ENCODE measurements around the gene POPDC2. TPM values are rescaled to one million over a fixed set of nuclear protein-coding genes. Genes with fewer than 3 reads are reported as not detected.
"Not testable (repeated sequence)": the region's sequence is repeated elsewhere in the genome, so short reads cannot be mapped to it uniquely, and the experiment has no call there.

POPDC2 gene, protein sequence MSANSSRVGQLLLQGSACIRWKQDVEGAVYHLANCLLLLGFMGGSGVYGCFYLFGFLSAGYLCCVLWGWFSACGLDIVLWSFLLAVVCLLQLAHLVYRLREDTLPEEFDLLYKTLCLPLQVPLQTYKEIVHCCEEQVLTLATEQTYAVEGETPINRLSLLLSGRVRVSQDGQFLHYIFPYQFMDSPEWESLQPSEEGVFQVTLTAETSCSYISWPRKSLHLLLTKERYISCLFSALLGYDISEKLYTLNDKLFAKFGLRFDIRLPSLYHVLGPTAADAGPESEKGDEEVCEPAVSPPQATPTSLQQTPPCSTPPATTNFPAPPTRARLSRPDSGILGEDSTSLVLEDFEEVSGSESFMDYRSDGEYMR
- total RNA-seq (2014; rRNA removed; shearing (Covaris generic)), result 0.06 TPM in 1 of 2 replicates, not detected in the other

DNA sequence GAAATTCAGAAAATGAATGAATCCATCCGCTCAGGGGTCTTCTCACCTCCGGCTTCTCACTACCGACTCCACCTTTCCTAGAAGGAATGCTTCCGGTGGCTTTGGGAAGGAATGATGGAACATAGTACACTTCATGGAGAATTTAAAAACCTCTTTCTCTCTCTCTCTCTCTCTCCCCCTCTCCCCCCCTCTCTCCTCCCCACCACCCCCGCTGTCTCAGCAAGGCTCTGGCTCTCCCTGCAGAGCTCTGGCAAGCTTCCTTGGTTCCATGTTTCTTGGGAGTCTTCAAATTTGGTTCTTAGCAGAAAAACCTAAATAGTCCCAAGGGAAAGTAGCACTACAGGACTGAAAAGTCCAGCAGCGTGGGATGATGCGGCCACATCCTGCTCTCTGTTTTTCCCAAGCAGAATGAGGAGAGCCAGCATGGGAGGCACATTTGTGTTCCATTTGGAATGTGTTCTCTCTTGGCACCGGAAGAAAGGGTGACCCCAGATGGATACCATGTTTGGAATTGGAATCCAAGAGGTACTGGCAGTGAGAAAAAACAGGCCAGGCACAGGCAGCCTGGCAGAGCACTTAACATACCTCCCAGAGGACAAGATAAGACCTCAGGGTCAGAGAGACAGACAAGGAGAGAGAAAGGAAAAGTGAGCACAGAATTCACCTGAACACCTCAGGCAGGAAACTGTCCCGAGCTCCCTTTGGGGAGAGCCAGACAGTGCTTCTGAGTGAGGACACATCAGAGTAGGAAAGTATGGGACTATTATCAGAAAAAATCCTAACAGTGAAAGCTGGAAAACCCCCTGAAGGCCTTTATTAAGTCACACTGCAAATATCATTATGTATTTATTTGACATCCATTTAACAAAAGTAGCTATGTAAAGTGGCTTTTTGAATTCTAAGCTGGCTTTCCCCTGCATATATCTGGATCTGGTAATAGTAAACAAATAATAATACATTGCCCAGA is at the start of gene POPDC2:
TSS of gene POPDC2 (minus strand) at position 116 of the 967 bp plus-strand sequence. CDS start 166 bp downstream, outside the sequence.
- DNase-seq (ENCODE audit: low spot score), result peak; percentile 35
- in situ Hi-C loops (cut with HindIII; ENCODE audit: low sequenced_read_pairs), result no loop called here

DNA sequence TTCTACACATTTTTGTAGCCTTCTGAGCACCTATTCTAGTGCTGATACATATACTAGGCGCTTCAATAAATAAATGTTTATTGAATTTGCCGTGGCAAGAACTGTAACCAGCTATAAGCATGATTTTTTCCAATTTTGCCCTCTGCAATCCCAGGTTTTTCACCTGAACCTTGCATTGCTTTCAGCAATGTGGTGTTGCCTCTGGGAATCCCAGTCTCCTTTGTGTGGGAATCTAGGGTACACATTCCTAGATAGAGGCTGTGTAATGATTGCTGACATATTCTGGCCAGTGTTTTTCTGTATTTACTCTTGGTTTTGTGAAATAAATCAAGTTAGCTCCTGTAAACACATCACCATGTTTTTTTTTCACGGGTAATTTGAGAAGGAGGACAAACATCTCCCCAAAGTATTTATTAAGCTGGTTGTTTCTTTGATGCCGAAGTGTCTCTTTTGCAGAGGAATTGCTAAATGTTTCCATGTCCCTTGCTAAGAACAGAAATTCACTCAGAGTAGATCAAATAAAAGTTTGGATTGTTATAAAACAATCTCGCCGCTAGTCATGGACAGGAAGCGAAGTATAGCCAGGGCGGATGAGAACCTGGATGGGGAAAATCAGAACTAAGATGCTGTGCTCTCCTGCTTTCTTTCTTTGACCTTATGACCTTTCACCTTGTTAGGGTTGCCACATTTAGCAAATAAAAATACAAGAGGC is 43.6 kb upstream of the POPDC2 start:
- in situ Hi-C loops (cut with HindIII; ENCODE audit: low sequenced_read_pairs), result no loop called here
- peak; percentile 37 for DNase-seq (ENCODE audit: low spot score)

DNA sequence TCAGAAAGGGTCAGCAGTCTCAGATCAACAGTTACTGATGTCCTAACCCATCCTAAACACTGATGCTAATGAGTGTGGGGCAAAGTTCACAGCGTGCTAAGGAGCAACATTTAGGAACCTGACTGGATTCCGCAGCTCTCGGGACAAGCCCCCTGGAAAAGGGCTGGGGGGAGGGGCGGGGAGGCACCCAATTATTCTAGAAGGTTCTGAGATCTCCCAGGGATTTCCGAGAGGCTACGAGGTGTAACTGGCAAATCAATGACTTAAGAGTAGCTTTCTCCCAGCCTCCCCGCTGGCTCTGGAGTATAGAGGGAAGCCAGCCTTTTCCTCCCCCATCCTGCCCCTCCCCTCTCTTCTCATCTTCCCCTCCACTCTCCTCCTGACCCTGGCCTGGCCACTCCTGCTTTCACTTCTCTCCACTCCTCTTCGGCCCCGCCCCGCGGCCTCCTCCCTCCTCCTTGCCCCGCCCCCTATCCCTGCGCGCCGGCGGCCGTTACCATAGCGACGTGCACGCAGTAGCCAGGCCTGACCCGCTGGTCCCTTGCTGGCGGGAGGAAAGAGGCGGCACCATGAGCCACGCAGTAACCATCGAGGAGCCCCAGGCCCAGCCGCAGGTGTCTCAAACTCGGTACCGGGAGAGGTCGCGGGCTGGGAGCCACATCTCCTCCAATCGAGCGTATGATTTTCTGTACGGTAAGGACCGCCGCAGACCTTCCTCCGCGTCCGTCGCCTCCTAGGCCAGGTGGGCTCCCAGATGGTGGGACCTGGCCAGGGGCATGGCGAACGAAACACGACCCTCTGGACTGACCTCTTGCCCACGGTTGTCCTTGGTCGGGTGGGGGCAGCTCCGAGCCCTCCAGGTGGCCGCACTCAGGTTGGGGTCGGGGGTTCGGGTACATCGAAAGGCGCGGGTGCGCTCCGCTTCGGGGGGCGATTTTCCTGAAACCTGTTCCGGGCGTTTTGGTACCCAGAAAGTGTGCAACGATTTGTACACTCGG is 42.4 kb upstream of the POPDC2 start, which contains the start of gene CFAP91:
TSS of gene CFAP91 (plus strand) at position 493 of the 998 bp plus-strand sequence. CDS start at position 570, 77 bp downstream.
- peak; percentile 95 for DNase-seq (ENCODE audit: low spot score)
- in situ Hi-C loops (cut with HindIII; ENCODE audit: low sequenced_read_pairs), result no loop called here

DNA sequence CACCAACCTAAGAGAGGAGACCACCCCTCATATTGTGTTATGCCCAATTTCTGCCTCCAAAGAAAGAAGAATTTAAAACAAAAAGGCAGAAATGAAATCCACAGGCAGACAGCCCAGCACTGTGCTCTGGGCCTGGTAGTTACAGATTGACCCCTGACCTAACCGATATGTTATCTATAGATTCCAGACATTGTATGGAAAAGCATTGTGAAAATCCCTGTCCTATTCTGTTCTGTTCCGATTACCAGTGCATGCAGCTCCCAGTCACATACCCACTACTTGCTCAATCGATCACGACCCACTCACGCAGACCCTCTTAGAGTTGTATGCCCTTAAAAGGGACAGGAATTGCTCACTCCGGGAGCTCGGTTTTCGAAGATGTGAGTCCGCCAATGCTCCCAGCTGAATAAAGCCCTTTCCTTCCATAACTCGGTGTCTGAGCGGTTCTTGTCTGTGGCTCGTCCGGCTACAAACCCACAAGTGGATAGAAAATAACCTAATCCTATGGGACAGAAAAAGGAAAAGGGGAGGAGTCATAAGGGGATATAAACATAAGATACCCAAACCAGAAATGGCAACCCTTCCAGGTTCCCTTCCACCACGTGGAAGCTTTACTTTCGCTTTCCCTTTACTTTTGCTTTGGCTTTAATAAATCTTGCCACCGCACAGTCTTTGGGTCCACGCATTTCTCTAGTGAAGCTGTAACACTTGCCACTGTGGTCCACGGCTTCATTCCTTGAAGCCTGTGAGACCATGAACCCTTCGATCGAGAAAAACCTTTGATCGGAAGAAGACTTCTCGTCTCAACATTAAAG is 40.7 kb upstream of the POPDC2 start:
- no peak for DNase-seq (ENCODE audit: low spot score)
- in situ Hi-C loops (cut with HindIII; ENCODE audit: low sequenced_read_pairs), result no loop called here

DNA sequence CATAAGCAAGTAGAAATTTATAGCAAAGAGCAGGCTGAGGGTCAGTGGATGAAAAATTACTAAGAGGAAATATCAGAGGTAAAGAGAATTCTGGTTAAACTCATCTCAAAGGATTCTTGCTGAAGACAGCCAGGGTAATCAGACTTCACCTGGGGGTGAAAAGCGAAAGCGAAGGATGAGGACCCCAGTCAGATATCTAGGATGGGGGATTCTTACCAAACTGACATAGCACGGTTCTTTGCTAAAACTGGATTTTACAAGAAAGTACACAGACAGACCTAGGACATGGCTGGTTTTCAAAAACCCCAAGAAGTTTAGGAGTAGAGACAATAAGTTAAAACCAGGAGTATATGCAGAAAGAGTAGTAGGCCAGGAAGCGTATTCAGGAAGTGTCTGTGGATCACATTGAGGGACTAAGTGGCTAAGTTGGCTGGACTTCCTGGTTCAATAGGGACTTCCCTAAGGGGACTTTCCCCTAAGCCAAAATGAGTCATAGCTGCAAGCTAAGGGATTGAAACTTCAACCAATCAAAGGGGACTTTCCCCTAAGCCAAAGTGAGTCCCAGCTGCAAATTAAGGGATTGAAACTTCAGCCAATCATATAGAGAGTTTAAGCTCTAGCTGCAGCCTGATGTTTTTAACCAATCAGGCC is 40.0 kb upstream of the POPDC2 start:
- in situ Hi-C loops (cut with HindIII; ENCODE audit: low sequenced_read_pairs), result no loop called here
- no peak for DNase-seq (ENCODE audit: low spot score)

DNA sequence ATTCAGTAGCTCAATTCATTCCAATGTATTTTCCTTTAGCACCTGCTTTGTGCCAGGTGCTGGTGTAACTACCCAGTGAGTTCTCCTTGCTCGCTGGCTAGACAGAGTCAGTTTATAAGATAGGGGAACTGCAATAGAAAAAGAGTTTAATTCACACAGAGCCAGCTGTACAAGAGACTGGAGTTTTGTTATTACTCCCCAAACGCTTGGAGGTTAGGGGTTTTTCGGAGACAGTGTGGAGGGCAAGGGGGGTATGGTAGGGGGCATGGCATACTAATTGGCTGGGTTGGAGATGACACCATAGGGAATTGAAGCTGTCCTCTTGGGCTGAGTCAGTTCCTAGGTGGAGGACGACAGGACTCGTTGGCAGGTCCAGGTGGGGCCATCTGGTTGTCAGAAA is 37.0 kb upstream of the POPDC2 start:
- in situ Hi-C loops (cut with HindIII; ENCODE audit: low sequenced_read_pairs), result no loop called here
- no peak for DNase-seq (ENCODE audit: low spot score)

DNA sequence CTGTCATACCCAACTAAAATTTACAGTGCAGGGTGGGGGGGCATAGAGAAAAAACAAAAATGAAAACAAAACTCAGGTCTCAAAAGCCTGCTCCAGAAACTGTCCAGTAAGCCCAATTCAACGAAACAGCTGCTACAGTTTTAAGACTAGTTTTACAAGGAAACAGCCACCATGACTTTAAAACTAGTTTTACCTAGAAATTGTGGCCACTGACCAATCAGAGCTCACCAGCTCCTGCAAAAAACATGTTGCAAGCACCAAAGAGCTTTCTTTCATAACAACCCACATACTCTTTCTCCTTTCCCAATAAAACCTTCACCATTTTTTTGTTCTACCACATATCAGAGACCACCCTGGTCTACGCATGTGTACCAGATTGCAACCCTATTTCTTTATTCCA is 35.1 kb upstream of the POPDC2 start:
- in situ Hi-C loops (cut with HindIII; ENCODE audit: low sequenced_read_pairs), result no loop called here

DNA sequence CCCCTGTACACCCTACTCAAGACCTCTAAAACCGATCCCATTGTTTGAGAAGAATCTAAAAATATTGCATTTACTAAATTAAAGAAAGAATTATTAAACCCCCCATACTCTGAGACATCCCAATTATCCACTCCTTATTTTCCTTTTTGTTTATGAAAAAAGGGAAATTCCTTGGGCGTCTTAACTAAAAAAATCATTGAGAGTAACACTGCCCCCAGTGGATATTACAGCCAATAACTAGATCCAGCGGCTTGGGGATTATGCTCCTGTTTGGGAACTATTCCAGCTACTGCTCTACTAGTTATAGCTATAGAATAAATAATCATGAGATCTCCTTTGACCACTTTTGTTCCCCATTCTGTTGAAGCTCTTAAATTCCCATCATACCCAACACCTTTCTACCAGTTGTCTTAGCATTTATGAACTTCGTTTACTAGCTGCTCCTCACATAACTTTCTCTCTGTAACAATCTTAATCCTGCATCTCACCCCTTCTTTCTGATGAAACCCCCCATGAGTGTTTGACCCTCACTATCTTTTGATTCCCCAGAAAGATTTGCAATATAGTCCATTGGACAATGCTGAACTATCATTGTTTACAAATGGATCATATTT is 29.8 kb upstream of the POPDC2 start:
- in situ Hi-C loops (cut with HindIII; ENCODE audit: low sequenced_read_pairs), result no loop called here
- DNase-seq (ENCODE audit: low spot score), result no peak

More for the DNA sequence above, 35.1 kb upstream of the POPDC2 start:
- DNase-seq (ENCODE audit: low spot score), result no peak

DNA sequence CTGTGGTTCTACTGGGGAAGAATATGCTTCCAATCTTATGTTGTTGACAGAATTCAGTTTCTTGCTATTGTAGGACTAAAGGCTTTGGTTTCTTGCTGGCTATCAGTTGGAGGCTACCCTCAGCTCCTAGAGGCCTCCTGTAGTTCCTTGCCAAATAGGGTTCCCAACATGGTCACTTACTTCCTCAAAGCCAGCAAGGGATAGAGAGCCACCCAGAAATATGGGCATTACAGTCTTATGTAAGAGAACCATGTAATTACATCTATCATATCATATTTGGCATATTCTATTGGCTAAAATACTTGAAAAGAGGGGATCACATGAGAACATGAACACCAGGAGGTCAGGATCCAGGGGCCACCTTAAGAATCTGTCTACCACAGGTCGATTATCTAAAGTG is 23.0 kb upstream of the POPDC2 start:
- in situ Hi-C loops (cut with HindIII; ENCODE audit: low sequenced_read_pairs), result no loop called here
- no peak for DNase-seq (ENCODE audit: low spot score)

DNA sequence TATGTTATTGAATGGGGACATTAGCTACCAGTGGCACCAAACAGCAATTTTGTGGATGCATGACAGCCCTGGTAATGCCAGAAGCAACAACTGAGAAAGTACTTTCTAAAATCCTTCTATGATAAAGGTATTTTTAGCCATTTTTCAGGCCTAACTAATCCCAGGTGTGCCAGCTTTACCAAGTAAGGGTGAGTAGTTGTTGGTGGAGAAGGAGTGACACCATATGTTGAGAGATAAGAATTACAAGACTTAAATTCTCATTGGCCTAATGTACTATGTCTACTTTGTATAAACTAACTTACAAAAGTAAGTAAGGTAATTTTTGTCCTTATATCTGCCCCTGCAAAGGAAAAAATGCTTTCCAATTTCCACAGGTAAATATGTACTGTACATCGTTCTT is 20.9 kb upstream of the POPDC2 start:
- in situ Hi-C loops (cut with HindIII; ENCODE audit: low sequenced_read_pairs), result no loop called here
- no peak for DNase-seq (ENCODE audit: low spot score)

DNA sequence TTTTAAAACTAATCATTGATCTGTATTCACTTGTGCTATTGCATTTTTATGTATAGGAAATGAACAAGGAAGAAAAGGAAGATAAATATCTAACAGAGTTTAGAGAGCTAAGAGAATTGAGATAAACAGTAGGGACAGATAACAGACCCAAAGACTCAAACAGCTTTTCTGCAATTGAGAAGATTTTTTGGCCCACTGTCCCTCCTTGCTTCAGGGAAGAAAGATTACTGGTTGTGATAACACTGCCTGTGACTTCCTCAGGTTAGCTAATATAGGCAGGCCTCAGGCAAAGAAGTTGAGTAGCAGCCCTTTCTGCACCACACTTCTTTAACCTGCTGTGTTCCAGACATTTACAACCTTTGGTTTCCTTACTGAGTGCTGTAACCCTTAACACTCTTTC is 19.5 kb upstream of the POPDC2 start:
- in situ Hi-C loops (cut with HindIII; ENCODE audit: low sequenced_read_pairs), result no loop called here
- no peak for DNase-seq (ENCODE audit: low spot score)

DNA sequence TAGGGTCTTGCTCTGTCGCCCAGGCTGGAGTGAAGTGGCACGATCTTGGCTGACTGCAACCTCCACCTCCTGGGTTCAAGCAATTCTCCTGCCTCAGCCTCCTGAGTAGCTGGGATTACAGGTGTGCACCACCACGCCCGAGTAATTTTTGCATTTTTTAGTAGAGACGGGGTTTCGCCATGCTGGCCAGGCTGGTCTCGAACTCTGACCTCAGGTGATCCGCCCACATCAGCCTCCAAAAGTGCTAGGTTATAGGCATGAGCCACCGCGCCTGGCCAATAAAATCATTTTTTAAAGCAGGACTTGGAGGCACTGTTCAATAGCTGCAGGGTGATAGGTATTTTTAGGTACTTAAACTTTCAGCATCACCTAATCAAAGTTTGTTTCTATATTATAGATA is 17.8 kb upstream of the POPDC2 start:
- in situ Hi-C loops (cut with HindIII; ENCODE audit: low sequenced_read_pairs); DNase-seq (ENCODE audit: low spot score): not testable (repeated sequence)

DNA sequence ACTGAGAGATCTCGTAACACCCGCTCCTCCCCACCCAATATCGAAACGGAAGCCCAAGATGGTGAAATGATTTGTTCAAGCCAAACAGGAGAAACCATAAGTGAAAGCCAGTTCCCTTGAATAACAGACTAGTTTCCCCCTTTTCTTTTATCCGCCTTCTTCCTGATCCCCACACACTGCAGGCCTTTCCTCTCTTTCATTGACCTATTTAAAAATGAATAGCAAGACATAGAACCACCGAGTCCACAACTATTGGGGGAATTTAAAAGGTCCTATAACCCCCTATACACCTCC is 17.2 kb upstream of the POPDC2 start:
- in situ Hi-C loops (cut with HindIII; ENCODE audit: low sequenced_read_pairs), result no loop called here
- DNase-seq (ENCODE audit: low spot score), result no peak

DNA sequence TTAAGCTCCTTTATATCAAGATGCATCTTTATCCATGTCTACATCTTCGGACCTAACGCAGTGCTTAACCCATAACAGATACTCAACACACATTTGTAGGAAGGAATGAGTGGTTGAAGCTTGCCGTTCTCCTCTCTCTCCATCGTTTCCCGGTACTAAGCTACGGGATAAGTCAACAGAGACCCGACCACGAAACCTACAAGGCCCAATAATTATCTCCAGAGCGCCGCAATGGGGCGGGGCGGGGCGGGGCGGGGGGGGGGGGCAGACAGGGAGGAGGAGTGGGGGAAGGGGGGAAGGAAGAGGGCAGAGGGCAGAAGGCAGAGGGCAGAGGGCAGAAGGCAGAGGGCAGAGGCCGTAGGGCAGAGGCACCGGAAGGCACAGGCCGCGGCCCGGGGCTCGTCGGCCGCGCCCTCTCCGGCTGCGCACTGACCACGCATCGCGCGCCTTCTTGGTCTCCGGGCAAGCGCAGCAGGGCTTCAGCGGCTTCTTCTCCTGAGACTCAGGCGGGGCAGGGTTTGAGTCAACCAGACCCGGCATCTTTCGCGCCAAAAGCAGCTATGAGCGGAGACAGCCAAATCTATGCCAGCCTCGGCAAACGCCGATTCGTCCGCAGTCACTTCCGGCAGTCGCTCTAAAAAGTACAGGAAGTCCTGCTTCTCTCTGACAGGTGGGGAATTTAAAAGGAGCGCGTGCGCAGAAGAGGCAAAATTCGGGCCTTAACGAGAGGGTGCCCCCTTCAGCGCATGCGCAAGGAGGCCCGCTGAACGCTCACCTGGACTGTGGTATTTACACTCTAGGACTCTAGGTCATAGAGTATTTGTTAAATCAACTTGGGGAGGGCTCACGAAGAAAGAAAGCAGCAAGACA is 16.6 kb upstream of the POPDC2 start, which contains the start of gene COX17:
TSS of gene COX17 (minus strand) at position 636 of the 870 bp plus-strand sequence. CDS start at position 540, 96 bp downstream.
- in situ Hi-C loops (cut with HindIII; ENCODE audit: low sequenced_read_pairs), result no loop called here

DNA sequence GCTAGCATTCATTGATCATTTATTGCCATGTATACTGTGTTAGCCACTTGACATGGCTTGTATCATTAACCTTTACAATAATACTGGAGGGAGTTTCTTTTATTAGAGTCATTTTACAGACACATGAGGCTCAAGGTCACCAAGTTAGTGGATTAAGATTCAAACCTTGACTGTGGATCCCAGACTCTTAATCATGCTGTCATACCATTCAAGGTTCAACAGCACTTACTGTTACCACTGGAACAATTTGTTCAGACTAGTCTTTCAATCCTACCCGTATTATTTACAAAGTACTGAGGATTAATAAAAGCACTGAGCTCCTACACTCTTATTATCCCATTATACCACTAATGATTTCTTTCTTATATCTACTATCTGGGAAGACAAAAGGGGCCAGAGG is 15.6 kb upstream of the POPDC2 start:
- no peak for DNase-seq (ENCODE audit: low spot score)
- in situ Hi-C loops (cut with HindIII; ENCODE audit: low sequenced_read_pairs), result no loop called here

More for the DNA sequence above, 16.6 kb upstream of the POPDC2 start, which contains the start of gene COX17:
- DNase-seq (ENCODE audit: low spot score), result peak; percentile 98
